SK-N-SH (cell line): ENCODE data around the gene TBC1D5. TPM values are rescaled to one million over a fixed set of nuclear protein-coding genes. Genes with fewer than 3 reads are reported as not detected.

Source experiments
- CTCF ChIA-PET: fragments of 300-600, 350-600 bp; formaldehyde crosslinking; extraction: SDS; loops from one replicate; lab custom pipeline; 2021; lab: Yijun Ruan, JAX
- POLR2A ChIA-PET: fragments of 350-600 bp; sonication (Branson Sonifier 250); formaldehyde crosslinking; extraction: SDS; loops from one replicate; lab custom pipeline; 2020; ENCODE audit warnings: antibody characterized with exemption, inconsistent platforms; lab: Yijun Ruan, JAX
- DNase-seq: peaks from one replicate; pipeline ENCODE4 v3.0.0; 2012
- H2AFZ ChIP-seq: fragments of 200-600 bp; sonication (generic); 2 replicates; pipeline ENCODE4 v1.8.1; 2016; ENCODE audit warnings: antibody characterized with exemption, mild to moderate bottlenecking, low read depth
- H3F3A ChIP-seq: fragments of 200-600 bp; sonication (generic); replicated peaks from 2 replicates; pipeline ENCODE3; 2016; ENCODE audit warnings: antibody characterized with exemption, mild to moderate bottlenecking; ENCODE audit not compliant: insufficient read depth
- H3K27ac ChIP-seq, 2 experiments: fragments of 200-500 bp in 1 of 2; fragments of 200-600 bp in 1 of 2; sonication (Bioruptor generic) in 1 of 2; sonication (generic), shearing (Covaris generic) in 1 of 2; 2 replicates each; pipeline versions ENCODE4 v1.5.1 to v1.6.1; 2014 to 2016; ENCODE audit warnings: low read depth in 2 of 2, inconsistent platforms in 1 of 2, low read length in 1 of 2, mild to moderate bottlenecking in 1 of 2, mixed read lengths in 1 of 2
- H3K27me3 ChIP-seq: fragments of 200-600 bp; sonication (generic), shearing (Covaris generic); 2 replicates; pipeline ENCODE4 v1.6.1; 2016; ENCODE audit warnings: mixed run types; ENCODE audit not compliant: insufficient read depth
- H3K36me3 ChIP-seq, 2 experiments: fragments of 200-500 bp in 1 of 2; fragments of 200-600 bp in 1 of 2; sonication (Bioruptor generic) in 1 of 2; sonication (generic) in 1 of 2; replicated peaks in 1 of 2; 2 replicates each; pipeline versions ENCODE3 to v1.5.1; 2014 to 2016; ENCODE audit warnings: low read length in 1 of 2, mild to moderate bottlenecking in 1 of 2; ENCODE audit not compliant: insufficient read depth in 2 of 2, control insufficient read depth in 1 of 2
- H3K4me1 ChIP-seq, 2 experiments: fragments of 200-500 bp in 1 of 2; fragments of 200-600 bp in 1 of 2; sonication (Bioruptor generic) in 1 of 2; sonication (generic), shearing (Covaris generic) in 1 of 2; 2 replicates each; pipeline versions ENCODE4 v1.5.1 to v1.6.1; 2014 to 2016; ENCODE audit warnings: low read depth in 1 of 2, low read length in 1 of 2, mixed run types in 1 of 2; ENCODE audit not compliant: insufficient read depth in 2 of 2, control insufficient read depth in 1 of 2
- H3K4me2 ChIP-seq: fragments of 200-600 bp; sonication (generic), shearing (Covaris generic); 2 replicates; pipeline ENCODE4 v1.6.1; 2017; ENCODE audit warnings: mixed run types
- H3K4me3 ChIP-seq, 2 experiments: fragments of 200-500 bp in 1 of 2; fragments of 200-600 bp in 1 of 2; sonication (Bioruptor generic) in 1 of 2; sonication (generic), shearing (Covaris generic) in 1 of 2; 2 replicates each; pipeline versions ENCODE4 v1.5.1 to v1.8.1; 2014 to 2016; ENCODE audit warnings: low read depth in 2 of 2, inconsistent platforms in 1 of 2, low read length in 1 of 2, mild to moderate bottlenecking in 1 of 2, mixed read lengths in 1 of 2, moderate library complexity in 1 of 2
- H3K79me2 ChIP-seq: fragments of 200-600 bp; sonication (generic); 2 replicates; pipeline ENCODE4 v1.8.1; 2017; ENCODE audit warnings: mild to moderate bottlenecking; ENCODE audit not compliant: insufficient read depth
- H3K9ac ChIP-seq: fragments of 200-600 bp; sonication (generic); 2 replicates; pipeline ENCODE4 v1.6.1; 2017; ENCODE audit warnings: mixed run types
- H3K9me2 ChIP-seq: fragments of 200-600 bp; sonication (generic); 2 replicates; pipeline ENCODE4 v1.6.1; 2017; ENCODE audit warnings: mixed run types
- H3K9me3 ChIP-seq: fragments of 200-600 bp; sonication (generic); 2 replicates; pipeline ENCODE4 v1.6.1; 2017; ENCODE audit warnings: mixed run types, mild to moderate bottlenecking, moderate library complexity
- H4K20me1 ChIP-seq: fragments of 200-600 bp; sonication (generic); 2 replicates; pipeline ENCODE4 v1.6.1; 2017; ENCODE audit warnings: mild to moderate bottlenecking, mixed run types; ENCODE audit not compliant: insufficient read depth
- ELF1 ChIP-seq: IDR thresholded peaks from 2 replicates; pipeline ENCODE4 v1.4.0; 2012
- EZH2phosphoT487 ChIP-seq: fragments of 200-600 bp; sonication (generic); IDR thresholded peaks from 2 replicates; pipeline ENCODE4 v1.6.1; 2017; ENCODE audit warnings: low read depth, mixed run types, mild to moderate bottlenecking, antibody characterized with exemption, moderate library complexity, borderline replicate concordance
- FOSL2 ChIP-seq: IDR thresholded peaks from 2 replicates; pipeline ENCODE4 v1.4.0; 2012; ENCODE audit warnings: low read depth, mild to moderate bottlenecking, moderate library complexity, borderline replicate concordance
- FOXJ3 ChIP-seq: sonication (generic); formaldehyde crosslinking; IDR thresholded peaks from 2 replicates; pipeline ENCODE4 v1.5.1; 2020; ENCODE audit warnings: mild to moderate bottlenecking, missing genetic modification reagents
- NFIC ChIP-seq: IDR thresholded peaks from 2 replicates; pipeline ENCODE4 v1.4.0; 2012; ENCODE audit warnings: borderline replicate concordance
- POLR2AphosphoS5 ChIP-seq: IDR thresholded peaks from 2 replicates; pipeline ENCODE4 v1.6.1; 2012; ENCODE audit warnings: low read depth, low read length
- RAD21 ChIP-seq: IDR thresholded peaks from 2 replicates; pipeline ENCODE4 v1.6.1; 2012; ENCODE audit warnings: mild to moderate bottlenecking, low read length
- RCOR1 ChIP-seq: fragments of 150-350 bp; IDR thresholded peaks from 2 replicates; pipeline ENCODE4 v1.6.1; 2017; ENCODE audit warnings: antibody characterized with exemption, low read length
- RFX5 ChIP-seq: IDR thresholded peaks from 2 replicates; pipeline ENCODE4 v1.6.1; 2012; ENCODE audit warnings: mild to moderate bottlenecking, improper control_type of control experiment, low read length
- SIN3A ChIP-seq: IDR thresholded peaks from 2 replicates; pipeline ENCODE4 v1.6.1; 2012; ENCODE audit warnings: low read depth, mild to moderate bottlenecking, low read length, moderate library complexity, borderline replicate concordance
- SMC3 ChIP-seq: IDR thresholded peaks from 2 replicates; pipeline ENCODE4 v1.6.1; 2012; ENCODE audit warnings: low read depth, low read length, improper control_type of control experiment
- TAF1 ChIP-seq: IDR thresholded peaks from 2 replicates; pipeline ENCODE4 v1.6.1; 2012; ENCODE audit warnings: low read depth, mild to moderate bottlenecking, low read length, moderate library complexity, borderline replicate concordance
- TEAD4 ChIP-seq: IDR thresholded peaks from 2 replicates; pipeline ENCODE4 v1.4.0; 2012; ENCODE audit warnings: mild to moderate bottlenecking, borderline replicate concordance; ENCODE audit not compliant: insufficient read depth
- whole genome bisulfite sequencing: methylation state at CpG from one replicate; pipeline ENCODE4 v1.1.6; 2017; ENCODE audit warnings: low lambda C conversion rate; 5-methylcytosine and 5-hydroxymethylcytosine counted together
- polyA plus RNA-seq, 3 experiments: library from polyadenylated mRNA; depleted of rRNA; stranded (reverse); fragments of >200 nt; gene quantifications; 2 replicates each; pipeline ENCODE4 v1.2.3, GENCODE V29; 2012
- TF ChIP-seq, protein P1 (sequence below): IDR thresholded peaks from 2 replicates; pipeline ENCODE4; 2012
- TF ChIP-seq, protein P2 (sequence below): IDR thresholded peaks from 2 replicates; pipeline ENCODE4 v1.4.0; 2012; ENCODE audit warnings: low read depth, borderline replicate concordance
- TF ChIP-seq, protein P3 (sequence below): fragments of 150-350 bp; IDR thresholded peaks from 2 replicates; pipeline ENCODE4 v1.6.1; 2017; ENCODE audit warnings: antibody characterized with exemption, low read length, low read depth, borderline replicate concordance
- TF ChIP-seq, protein P4 (sequence below): IDR thresholded peaks from 2 replicates; pipeline ENCODE4 v1.4.0; 2012; ENCODE audit warnings: low read depth, borderline replicate concordance
- TF ChIP-seq, protein P5 (sequence below): fragments of 200-600 bp; sonication (generic); IDR thresholded peaks from 2 replicates; pipeline ENCODE4 v1.6.1; 2017; ENCODE audit warnings: antibody characterized with exemption, mild to moderate bottlenecking, moderate library complexity

Gene TBC1D5
- polyA plus RNA-seq, 1 of the 3 experiments (the other 2 are of a cell fraction) = 19.5 TPM

DNA sequence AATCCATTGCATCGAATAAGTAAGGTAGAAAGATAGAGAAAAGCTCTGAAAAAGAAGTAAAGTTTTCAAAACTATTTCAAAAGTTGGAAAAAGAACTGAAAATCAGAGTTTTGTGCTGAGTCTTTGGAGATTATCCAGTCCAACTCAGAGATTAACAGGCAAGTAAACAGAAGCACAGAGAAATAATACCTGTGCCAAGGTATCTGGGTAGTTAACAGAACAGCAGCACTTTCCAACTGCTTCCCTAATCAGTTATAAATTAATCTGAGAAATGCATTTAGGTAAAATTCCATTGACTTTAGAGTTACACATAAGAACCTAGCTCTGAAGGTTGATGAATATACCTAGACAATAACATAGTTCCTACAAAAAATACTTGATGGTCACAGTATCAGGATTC is 355.3 kb downstream of the TBC1D5 start:
- Histone ChIP-seq H3K4me2 (no peak overlapping the region), H3F3A (no peaks in the 10 kb centered on the region), H3K9me3 (no peaks in the 10 kb centered on the region), H3K27me3 (no peaks in the 10 kb centered on the region), H3K4me3 (no peak overlapping the region), H3K4me1 (no peaks in the 10 kb centered on the region), H3K9ac (no peak overlapping the region), H2AFZ (no peak overlapping the region), H4K20me1 (no peaks in the 10 kb centered on the region), H3K79me2 (no peaks in the 10 kb centered on the region), H3K36me3 (peaks cover 4 to 17% of the 10 kb centered on the region in 2 experiments), H3K9me2 (no peaks in the 10 kb centered on the region), H3K27ac (no peak overlapping the region)
- no peak for DNase-seq
- ChIA-PET POLR2A (no interaction called here), CTCF (no interaction called here)
- TF ChIP-seq RFX5 (no peak), FOXJ3 (CRISPR knock-in tag) (no peak), RAD21 (no peak), SIN3A (no peak), RCOR1 (no peak), POLR2AphosphoS5 (no peak), SMC3 (no peak), FOSL2 (no peak), ELF1 (no peak), NFIC (no peak), TEAD4 (no peak), EZH2phosphoT487 (no peak), TAF1 (no peak)
- TF ChIP-seq, protein P1, sequence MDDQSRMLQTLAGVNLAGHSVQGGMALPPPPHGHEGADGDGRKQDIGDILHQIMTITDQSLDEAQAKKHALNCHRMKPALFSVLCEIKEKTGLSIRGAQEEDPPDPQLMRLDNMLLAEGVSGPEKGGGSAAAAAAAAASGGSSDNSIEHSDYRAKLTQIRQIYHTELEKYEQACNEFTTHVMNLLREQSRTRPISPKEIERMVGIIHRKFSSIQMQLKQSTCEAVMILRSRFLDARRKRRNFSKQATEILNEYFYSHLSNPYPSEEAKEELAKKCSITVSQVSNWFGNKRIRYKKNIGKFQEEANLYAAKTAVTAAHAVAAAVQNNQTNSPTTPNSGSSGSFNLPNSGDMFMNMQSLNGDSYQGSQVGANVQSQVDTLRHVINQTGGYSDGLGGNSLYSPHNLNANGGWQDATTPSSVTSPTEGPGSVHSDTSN = no peak
- TF ChIP-seq, protein P2, sequence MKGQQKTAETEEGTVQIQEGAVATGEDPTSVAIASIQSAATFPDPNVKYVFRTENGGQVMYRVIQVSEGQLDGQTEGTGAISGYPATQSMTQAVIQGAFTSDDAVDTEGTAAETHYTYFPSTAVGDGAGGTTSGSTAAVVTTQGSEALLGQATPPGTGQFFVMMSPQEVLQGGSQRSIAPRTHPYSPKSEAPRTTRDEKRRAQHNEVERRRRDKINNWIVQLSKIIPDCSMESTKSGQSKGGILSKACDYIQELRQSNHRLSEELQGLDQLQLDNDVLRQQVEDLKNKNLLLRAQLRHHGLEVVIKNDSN = no peak
- TF ChIP-seq, protein P3, sequence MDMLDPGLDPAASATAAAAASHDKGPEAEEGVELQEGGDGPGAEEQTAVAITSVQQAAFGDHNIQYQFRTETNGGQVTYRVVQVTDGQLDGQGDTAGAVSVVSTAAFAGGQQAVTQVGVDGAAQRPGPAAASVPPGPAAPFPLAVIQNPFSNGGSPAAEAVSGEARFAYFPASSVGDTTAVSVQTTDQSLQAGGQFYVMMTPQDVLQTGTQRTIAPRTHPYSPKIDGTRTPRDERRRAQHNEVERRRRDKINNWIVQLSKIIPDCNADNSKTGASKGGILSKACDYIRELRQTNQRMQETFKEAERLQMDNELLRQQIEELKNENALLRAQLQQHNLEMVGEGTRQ = no peak
- TF ChIP-seq, protein P4, sequence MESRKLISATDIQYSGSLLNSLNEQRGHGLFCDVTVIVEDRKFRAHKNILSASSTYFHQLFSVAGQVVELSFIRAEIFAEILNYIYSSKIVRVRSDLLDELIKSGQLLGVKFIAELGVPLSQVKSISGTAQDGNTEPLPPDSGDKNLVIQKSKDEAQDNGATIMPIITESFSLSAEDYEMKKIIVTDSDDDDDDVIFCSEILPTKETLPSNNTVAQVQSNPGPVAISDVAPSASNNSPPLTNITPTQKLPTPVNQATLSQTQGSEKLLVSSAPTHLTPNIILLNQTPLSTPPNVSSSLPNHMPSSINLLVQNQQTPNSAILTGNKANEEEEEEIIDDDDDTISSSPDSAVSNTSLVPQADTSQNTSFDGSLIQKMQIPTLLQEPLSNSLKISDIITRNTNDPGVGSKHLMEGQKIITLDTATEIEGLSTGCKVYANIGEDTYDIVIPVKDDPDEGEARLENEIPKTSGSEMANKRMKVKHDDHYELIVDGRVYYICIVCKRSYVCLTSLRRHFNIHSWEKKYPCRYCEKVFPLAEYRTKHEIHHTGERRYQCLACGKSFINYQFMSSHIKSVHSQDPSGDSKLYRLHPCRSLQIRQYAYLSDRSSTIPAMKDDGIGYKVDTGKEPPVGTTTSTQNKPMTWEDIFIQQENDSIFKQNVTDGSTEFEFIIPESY = no peak
- TF ChIP-seq, protein P5, sequence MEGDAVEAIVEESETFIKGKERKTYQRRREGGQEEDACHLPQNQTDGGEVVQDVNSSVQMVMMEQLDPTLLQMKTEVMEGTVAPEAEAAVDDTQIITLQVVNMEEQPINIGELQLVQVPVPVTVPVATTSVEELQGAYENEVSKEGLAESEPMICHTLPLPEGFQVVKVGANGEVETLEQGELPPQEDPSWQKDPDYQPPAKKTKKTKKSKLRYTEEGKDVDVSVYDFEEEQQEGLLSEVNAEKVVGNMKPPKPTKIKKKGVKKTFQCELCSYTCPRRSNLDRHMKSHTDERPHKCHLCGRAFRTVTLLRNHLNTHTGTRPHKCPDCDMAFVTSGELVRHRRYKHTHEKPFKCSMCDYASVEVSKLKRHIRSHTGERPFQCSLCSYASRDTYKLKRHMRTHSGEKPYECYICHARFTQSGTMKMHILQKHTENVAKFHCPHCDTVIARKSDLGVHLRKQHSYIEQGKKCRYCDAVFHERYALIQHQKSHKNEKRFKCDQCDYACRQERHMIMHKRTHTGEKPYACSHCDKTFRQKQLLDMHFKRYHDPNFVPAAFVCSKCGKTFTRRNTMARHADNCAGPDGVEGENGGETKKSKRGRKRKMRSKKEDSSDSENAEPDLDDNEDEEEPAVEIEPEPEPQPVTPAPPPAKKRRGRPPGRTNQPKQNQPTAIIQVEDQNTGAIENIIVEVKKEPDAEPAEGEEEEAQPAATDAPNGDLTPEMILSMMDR = no peak
- 95% methylated on average over 1 of the region's 1 CpG for WGBS
